ENCODE results near the gene FBXL14.

The FBXL14 gene, protein sequence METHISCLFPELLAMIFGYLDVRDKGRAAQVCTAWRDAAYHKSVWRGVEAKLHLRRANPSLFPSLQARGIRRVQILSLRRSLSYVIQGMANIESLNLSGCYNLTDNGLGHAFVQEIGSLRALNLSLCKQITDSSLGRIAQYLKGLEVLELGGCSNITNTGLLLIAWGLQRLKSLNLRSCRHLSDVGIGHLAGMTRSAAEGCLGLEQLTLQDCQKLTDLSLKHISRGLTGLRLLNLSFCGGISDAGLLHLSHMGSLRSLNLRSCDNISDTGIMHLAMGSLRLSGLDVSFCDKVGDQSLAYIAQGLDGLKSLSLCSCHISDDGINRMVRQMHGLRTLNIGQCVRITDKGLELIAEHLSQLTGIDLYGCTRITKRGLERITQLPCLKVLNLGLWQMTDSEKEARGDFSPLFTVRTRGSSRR

DNA sequence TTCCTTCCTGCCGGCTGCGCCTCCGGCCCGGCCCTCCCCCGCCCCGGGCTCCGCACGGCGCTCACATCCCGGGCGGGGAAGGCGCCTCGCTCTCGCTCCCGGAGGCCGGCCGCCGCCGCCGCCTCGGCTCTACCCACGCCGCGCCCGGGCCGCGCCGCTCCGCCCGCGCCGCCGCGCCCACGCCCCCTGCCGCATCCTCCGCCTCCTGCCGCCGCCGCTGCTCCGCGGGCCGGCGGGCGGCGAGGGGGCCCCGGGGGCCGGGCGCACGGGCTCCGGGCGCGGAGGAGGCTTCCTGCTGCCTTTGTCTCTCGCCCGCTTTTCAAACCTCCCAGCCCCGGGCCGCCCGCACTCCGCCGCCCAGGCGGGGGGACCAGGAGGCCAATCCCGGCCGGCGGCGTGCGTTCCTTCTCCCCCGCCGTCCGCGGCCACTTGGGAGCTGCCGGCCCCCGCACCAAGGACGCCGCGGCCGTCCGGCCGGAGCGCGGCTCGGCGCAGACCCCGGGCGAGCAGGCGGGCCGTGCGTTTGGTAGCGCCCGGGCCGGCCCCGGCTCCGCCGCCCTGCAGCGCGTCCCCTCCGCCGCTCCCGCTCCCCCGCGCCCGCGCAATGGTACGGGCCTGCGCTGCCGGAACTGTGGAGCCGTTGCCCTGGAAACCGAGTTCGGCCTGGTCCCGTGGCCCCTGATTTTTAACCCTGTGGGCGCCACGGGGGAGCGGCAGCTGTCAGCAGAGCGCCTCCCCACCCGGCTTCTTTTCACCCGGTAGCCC, at the start of gene FBXL14:
TSS of gene FBXL14 (minus strand) at position 321 of the 765 bp plus-strand sequence. CDS start 515 bp downstream, outside the sequence.
- DNase-seq (ENCODE audit: low read depth in 2 of 2): peak; percentile 81 to 85

DNA sequence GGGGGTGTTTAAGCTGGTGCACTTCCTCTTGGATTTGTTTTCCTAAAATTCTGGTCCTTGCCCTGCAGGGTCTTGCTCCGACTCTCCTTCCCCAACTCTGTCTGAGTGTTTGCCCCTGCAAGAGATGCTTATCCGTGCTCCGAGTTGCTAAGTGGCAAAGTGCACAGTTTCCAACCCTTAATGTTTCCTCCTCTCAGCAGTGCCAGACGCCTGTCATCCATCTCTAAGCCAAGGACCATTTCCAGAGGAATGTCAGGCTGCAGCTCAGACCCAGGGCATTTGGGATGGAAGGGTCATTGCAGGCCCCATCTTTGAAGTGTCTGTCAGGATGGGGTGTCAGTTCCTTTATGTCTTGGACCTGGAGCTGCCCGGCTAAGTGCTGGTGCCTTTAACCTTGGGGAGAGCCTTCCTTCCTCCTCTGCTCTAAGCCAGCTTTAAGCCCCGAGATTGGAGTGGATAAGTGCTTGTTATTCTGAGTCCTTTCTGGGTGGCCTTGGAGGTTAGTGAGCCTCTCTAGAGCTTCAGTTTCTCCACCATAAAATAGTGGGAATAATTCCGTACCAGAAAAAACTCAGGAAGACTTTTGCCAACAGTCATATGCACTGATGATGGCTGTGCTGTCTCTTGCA, 49.6 kb upstream of the FBXL14 start:
- DNase-seq (ENCODE audit: low read depth in 2 of 2): no peak

DNA sequence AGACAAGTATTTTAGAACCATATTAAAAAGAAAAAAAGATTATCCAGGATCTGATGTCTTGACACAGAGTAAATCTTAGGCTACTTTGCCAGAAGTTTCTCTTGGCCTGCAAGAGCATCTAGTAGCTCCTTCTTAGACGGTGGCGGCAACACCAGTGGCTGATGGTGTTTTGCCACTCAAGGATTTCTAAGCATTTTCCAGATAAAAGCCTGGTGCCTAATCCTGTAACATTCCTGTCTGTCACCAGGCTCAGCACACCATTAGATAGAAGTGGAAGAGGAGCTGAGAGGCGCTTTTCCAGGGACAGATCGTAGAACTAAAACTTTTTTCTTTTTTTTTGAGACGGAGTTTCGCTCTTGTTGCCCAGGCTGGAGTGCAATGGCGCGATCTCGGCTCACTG, 48.7 kb upstream of the FBXL14 start:
- DNase-seq (ENCODE audit: low read depth in 2 of 2): no peak

DNA sequence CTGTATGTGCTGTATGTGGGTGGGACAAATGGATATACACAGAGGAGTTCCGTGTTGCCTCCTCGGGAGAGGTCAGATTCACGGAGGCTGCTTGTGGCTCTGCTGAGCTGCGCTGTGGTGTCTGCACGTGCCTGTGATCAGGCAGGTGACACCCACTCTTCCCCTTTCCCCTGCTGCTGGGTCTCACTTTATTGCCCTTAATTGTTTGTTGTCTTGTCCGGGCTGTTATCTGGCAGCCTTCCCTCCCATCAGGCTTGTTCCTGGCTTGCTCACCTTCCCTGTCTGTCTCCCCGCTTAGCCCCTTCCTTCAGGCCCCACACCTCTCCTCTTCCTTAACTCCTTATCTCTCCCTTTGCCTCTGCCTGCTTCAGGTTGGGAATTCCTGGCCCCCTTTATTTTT, 48.1 kb upstream of the FBXL14 start:
- DNase-seq (ENCODE audit: low read depth in 2 of 2): no peak

DNA sequence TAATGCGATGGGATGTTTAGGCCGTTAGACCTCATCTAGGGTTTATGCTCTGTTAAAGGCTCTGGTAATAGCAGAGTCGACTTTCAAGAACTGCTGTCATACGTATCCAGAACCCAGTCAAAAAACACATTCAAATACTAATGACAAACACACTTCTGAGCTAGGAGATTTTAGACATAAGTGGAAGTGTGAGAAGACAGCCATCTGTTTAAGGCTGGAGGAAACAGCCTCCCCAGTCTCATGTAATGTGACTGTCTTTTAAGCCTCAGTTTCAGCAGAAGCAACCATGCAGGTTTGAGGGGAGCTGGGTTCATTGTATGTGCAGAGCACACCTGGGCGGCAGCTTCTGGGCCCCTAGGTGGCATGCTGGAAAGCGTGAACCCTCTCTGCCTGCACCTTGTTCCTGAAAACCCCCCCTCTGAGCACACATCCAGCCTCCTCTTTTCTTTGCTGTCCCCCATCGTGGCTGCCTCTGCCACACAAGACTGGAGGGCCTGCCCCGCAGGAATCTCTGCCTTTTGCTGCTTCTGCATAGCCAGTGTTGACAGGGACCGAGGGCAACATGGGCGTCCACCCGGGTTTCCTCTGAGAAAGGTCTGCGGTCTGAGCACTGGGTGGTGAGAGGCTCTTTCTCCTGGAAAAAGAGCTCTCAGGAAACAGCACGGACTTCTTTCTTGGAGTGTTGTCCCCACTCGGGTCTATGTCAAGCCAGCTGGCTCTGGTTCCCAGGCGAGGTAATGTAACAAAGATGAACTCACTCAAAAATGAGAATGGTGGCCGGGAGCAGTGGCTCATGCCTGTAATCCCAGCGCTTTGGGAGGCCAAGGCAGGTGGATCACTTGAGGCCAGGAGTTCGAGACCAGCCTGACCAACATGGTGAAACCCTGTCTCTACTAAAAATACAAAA, 46.2 kb upstream of the FBXL14 start:
- no peak for DNase-seq (ENCODE audit: low read depth in 2 of 2)

DNA sequence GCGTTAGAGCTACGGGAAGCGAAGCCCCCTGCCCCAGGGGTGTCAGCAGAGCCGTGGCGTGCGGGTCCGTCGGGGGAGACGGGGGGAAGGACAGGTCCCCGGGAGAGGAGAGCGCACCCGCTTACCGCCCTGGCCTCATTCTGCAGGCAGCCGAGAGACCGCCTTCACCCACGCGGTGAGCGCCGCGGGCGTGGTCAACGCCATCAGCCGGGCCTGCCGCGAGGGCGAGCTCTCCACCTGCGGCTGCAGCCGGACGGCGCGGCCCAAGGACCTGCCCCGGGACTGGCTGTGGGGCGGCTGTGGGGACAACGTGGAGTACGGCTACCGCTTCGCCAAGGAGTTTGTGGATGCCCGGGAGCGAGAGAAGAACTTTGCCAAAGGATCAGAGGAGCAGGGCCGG, 45.2 kb upstream of the FBXL14 start:
- DNase-seq (ENCODE audit: low read depth in 2 of 2): no peak

DNA sequence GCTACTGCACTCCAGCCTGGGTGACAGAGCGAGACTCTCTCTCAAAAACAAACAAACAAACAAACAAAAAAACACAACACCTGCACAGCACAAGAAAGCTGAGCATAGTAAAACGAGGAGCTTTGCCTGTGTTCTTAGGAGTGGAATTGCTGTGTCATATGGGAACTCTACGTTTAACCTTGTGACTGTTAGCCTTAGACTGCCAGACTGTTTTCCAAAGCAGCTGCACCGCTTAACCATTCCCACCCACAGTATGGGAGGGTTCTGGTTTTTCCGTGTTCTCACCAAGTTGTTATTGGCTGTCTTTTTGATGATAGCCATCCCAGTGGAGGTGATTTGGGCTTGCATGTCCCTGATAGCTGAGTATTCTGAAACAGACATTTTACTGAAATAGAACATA, 43.8 kb upstream of the FBXL14 start:
- no peak for DNase-seq (ENCODE audit: low read depth in 2 of 2)

DNA sequence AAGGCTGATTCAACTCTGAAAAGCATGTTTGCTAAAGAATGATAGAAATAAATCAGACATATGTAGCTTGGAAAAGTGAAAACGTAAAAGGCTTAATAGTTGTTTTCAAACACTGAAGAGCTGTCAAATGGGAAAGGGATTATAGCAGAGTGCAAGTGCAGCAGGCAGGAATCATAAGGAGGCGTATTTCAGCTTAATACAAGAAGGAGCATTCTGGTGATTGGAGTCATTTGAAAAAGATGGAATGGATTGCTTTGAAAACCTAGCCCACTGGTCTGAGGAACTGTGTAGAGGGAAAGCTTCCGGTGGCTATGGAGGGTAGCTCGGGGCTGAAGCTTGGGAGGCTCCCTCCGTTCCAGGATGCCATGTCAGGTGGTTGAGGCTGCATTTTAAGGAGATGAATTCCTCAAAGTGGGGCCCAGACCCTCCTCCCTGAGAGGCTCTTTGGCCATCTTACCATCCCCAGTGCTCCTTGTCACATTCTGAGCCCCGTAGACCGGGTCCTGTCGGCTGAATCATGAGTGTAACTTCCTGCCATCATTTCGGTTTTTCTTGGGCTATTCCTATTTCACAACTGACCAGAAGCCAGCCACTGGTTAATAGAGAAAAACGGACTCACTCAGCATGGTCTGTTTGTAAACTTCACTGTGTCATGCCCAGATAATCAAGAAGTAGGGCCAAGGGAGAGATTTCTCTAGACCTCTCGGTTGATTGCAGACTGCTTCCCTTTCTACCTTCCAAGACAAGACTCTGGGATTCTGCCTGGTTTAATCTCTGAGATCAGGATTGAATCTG, 41.1 kb upstream of the FBXL14 start:
- no peak for DNase-seq (ENCODE audit: low read depth in 2 of 2)

DNA sequence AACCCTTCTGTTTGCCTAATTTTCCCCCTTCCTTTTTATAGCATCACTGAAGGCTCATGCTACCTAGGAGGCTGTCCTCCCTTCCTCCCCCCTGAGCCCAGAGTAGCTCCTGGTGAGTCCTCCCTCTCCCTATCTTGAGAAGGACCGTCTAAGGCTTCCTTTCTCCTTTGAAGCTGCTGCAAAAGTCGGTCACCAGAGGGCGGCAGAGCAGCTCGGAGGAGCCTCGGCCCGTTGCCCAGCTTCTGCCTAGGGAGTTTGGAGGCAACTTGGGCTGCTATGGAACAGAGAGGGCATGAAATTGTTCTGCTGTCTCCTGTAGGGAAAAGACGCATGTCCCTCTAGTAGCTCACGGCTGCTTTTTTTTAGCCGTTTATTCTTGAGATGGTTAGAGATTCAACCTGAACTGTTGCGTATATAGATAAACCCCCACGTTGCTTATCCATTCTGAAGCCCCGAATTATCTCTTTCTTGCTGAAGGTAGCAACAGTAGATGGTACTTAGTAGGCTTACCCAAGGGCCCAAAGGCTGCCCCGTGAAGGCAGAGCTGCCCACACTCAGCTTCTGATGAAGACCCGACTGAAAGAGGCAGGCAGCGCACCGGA, 40.3 kb upstream of the FBXL14 start:
- peak in 1 of 2 donors; percentile 54 for DNase-seq (ENCODE audit: low read depth in 2 of 2)

DNA sequence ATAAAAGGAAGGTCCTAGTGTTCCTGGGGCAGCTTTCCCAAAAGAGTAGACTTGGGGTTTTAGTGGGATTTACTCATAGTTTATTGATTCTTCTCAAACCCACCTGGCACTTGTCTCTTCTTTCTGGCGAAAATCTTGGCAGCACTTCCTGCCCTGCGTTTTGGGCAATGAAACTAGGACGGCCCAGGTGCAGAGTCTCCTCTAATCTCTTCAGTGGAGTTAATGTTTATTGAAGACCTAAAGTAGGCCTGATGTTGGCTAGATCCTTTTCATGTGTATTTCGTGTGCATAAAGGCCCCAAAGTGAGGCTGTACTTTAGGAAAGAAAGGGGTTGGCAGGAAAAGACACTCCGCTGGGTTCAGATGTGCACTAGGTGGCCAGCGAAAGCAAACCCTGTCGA, 39.8 kb upstream of the FBXL14 start:
- DNase-seq (ENCODE audit: low read depth in 2 of 2): no peak

DNA sequence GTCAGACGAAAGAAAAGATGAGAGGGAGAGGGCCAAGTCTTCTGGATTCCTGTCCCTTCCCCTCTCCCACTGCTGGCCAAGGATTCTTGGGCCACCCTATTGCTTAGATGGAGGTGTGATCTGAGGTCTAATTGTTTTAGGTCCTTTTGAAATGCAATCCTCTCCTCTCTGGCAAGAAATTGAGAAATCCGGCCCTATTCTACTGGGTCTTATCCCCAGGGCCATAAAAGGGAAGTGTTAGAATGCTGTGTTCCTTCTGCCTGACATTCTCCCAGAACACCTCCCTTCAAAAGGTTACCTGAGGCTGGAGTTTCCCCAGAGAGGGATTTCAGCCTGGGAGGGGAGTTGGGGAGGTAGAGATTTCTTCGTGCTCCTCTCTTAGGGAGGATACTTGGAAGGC, 39.1 kb upstream of the FBXL14 start:
- DNase-seq (ENCODE audit: low read depth in 2 of 2): no peak

DNA sequence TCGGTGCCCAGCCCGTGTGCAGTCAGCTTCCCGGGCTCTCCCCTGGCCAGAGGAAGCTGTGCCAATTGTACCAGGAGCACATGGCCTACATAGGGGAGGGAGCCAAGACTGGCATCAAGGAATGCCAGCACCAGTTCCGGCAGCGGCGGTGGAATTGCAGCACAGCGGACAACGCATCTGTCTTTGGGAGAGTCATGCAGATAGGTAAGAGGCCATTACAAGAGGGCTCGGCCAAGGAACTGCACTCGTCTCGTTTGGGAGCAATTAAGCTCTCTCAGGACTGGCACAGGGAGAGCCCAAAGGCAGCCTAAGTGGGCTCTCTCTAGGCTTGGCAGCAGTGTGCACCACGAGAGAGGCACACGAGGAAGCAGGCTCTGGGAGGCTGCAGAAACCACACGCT, 38.3 kb upstream of the FBXL14 start:
- DNase-seq (ENCODE audit: low read depth in 2 of 2): no peak

DNA sequence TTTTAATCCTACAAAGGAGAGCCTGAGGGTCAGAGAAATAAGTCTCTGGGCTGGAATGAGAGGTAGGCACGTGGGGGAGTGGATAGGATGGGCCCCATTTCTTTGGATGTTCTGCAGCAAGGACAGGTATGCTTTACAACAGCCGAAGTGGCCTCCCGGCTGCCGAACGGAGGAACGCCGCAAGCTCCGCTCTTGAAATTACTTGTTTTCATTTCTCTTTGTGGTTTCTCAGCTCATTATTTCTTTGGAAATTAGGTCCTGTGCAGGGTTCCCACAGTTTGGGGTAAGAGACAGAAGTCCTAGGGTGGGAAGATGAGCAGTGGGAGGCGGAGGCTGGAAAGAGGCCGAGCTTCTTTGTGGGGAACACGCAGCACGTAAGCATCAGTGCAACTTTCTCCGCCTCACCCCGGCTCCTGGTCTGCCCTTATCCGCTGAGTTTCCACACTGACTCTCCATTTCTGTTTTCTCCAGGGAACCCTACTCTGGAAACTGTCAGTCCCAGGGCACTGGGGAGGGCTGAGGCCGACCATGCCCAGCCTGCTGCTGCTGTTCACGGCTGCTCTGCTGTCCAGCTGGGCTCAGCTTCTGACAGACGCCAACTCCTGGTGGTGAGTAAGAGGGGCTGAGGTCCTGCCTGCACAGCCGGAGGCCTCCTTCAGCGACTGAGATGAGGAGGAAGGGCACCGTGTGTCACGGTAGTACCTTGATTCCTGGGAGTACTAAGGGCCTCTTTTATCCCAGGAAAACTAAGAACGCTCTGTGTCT, 36.6 kb upstream of the FBXL14 start:
- DNase-seq (ENCODE audit: low read depth in 2 of 2): no peak

DNA sequence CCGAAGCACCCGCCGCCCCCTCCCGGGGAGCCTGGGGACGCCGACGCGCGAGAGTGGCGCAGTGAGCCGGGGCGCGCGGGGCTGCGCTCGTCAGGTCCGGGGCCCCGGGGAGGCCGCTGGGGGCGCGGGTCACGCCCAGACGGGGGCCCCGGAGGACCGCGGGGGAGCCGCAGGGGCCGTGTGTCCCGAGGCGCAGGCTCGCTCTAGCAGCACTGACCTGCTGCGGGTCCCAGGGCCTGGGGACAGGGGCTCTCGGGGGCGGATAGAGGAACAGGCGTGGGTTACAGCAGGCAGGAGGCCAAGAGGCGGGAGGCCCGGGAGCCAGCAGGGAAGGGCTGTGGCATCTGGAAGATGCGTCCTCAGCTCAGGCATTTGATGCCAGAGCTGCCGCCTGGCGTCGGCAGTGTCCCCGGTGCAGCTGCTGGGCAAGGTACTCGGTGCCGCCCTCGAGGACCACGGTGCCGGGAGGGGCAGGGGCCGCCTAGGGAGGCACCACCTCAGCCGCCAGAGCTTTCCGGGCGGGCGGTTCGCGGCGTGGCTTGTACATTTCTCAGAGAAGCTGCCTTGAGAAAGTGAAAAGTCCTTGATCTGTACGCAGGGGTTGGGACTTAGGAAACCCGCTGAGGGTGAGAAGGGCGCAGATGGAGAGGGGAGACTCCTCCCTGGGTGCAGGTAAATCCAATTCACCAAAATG, 35.9 kb upstream of the FBXL14 start:
- no peak for DNase-seq (ENCODE audit: low read depth in 2 of 2)

DNA sequence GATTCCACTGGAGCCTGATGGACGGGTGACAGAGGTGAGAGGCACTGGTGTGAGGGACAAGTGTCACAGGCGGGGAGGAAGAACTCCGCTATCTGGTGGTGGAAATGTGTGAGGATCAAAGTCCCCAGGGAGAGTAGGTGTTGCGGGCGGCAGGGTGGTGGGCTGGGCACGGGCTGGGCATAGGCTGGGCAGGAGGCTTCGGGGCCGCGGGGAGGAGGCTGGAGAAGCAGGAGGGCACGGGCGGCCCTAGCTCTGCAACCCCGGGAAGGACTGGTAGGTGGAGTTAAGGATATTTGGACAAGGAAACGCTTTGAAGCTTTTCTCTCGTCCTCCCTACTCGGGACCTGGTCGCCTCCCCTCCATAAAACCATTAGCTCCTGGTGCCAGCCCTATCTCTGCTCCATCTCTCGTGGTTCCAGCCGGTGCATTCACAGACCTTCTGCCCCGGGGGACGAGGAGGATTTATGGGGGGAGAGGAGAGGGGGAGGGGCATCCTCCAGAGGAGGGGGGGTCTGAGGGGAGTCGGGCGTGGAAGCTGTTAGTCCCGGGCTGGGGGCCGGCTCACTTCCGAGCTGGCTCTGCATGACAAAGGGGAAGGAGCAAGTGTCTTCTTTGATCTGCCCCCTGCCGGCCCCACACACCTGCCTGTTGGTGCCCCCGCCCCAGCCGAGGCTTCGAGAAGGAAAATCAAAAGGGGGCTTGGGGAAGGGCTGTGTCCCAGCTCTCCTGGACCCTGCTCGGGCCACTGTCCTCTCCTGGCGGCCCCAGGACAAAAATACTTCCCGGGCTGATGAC, 35.2 kb upstream of the FBXL14 start:
- DNase-seq (ENCODE audit: low read depth in 2 of 2): no peak

DNA sequence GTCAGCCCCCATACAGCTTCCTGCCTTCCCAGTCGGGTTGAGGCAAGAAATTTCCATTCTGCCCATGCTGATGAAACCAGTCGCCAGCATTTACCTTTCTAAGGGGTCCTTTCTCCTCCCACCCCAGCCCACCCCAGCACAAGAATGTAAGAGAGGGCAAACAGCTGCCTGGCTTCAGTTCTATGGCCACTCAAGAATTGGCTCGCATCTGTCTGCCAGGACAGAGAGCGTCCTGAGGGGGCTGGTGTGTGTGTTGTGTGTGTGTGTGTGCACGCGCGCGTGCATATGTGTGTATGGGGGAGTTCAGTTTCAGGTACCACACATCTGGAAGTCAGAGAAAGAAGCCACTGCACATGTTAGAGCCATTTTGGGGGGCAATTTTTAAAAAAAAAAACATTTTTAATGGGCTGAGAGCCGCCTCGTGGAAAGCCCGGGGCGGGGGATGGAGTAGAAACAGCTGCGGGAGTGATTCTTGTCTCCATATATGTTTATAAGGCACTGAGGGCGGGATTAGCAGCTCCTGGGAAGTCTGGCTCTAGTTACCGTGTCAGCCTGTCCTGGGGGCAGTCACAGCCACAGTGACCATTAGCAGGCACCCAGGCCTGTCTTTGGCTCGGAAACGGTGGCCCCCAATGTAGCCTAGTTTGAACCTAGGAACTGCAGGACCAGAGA, 34.4 kb upstream of the FBXL14 start, which contains the start of gene WNT5B:
TSS of gene WNT5B (plus strand) at position 566 of the 672 bp plus-strand sequence. CDS start 2,124 bp downstream, outside the sequence.
- no peak for DNase-seq (ENCODE audit: low read depth in 2 of 2)

DNA sequence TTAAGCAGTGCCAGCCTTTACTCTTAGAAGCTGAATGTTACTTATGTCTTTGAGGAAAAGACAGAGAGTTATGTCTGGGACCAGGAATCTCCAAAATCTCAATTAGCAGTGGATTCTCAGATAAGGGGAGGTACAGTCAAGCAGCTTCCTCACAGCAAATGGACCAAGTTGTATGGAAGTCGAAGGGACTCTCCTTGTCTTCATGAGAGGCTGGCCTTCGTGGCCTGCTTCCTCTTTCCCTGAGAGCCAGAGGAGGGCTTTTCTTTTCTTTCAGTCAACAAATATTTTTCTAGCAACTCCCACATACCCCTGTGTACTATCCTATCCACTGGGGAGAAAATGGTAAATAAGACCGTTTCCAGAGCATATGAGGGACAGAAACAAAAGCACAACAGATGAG, 28.0 kb upstream of the FBXL14 start:
- DNase-seq (ENCODE audit: low read depth in 2 of 2): no peak

Data from stimulated activated CD8-positive, alpha-beta memory T cell treated with anti-CD3 and anti-CD28 coated beads, Interleukin-2, amount 100 ng/mL, for 48 hours (primary cell).